Measurements from ENCODE around the gene NT5C2.
"Not testable (repeated sequence)": the region's sequence is repeated elsewhere in the genome, so short reads cannot be mapped to it uniquely, and the experiment has no call there.

Gene NT5C2

DNA sequence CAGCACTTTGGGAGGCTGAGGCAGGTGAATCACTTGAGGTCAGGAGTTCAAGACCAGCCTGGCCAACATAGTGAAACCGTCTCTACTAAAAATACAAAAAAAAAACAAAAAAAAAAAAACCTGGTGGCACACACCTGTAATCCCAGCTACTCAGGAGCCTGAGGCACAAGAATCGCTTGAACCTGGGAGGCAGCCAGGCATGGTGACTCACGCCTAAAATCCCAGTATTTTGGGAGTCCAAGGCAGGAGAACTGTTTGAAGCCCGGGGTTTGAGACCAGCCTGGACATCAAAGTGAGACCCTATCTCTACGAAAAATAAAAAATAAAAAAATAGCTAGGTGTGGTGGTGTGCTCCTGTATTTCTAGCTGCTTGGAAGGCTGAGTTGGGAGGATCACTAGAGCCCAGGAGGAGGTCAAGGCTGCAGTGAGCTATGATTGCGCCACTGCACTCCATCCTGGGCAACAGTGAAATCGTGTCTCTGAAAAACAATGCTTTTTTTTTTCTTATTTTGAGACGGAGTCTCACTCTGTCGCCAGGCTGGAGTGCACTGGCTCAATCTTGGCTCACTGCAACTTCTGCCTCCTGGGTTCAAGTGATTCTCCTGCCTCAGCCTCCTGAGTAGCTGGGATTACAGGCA, 29.2 kb downstream of the NT5C2 start:
- not testable (repeated sequence) for DNase-seq (ENCODE audit: low read depth in 3 of 3)

DNA sequence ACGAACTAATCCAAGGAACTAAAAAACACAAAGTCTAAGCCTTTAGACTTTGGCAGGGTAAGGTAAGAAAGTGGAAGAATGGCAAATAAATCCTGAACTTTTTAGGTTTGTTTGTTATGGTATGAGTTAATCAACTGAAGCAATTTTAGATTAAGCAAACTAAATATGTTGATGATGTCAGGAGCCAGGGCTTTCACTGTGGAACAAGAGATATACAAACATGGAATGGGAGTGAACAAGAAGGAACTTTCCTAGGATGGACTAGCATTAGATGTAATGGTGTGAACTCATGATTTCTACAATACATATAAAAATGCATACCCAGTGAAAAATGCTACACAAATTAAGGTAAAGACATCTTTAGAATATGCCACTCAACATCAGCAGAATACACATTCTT, 35.8 kb downstream of the NT5C2 start:
- DNase-seq (ENCODE audit: low read depth in 3 of 3): no peak

DNA sequence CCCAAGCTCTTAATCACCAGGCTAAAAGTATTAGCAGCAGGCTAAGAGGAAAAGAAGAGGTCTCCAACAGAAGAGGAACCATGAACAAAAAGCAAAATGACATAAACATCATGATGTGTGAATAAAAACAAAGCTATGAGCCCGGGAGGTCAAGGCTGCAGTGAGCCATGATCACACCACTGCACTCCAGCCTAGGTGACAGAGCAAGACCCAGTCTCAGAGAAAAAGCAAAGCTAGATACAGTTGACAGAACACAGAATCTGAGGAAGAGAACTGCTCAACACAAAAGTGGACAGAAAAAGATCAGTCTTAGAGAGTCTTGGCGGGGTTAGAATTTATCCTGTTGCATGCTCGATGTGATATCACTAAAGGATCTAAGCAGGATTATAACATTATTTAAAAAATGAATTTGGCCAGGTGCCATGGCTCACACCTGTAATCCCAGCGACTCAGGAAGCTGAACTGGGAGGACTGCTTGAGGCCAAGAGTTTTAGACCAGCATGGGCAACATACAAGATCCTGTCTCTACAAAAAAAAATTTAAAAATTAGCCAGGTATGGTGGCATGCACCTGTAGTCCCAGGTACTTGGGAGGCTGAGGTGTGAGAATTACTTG, 37.5 kb downstream of the NT5C2 start:
- no peak for DNase-seq (ENCODE audit: low read depth in 3 of 3)

DNA sequence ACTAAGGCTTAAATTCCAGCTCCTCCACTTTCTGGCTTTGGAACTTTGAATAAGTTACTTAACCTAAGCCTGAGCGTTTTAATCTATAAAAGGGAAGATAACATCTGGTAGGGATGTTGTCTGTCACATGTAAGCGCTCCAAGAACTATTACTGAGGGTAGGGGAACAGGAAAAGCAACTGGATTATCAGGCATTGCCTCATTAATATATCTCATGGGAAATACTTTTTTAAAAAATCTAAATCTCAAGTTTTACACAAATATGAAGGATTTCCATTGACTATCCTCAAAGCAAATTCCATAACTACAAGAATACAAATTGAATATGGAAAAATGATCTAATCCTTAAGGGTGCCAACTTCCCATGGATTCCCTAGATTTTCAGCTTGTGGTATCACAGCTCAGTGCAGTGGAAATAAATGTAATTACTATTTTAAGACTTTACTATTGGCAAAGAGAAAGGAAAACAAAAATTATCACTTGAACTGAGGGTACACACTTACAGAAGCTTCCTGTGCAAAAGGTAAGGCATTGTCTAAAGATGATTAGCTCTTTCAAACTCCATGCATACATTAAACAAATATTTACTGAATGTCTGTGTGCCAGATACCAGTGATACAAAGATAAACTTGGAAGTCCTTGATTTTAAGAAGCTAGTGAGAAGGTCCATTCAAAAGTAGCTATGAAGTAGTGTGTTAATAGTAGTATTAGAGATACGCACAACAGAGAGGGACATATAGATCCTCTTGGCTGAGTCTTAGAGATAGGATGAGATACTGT, 38.4 kb downstream of the NT5C2 start:
- no peak for DNase-seq (ENCODE audit: low read depth in 3 of 3)

DNA sequence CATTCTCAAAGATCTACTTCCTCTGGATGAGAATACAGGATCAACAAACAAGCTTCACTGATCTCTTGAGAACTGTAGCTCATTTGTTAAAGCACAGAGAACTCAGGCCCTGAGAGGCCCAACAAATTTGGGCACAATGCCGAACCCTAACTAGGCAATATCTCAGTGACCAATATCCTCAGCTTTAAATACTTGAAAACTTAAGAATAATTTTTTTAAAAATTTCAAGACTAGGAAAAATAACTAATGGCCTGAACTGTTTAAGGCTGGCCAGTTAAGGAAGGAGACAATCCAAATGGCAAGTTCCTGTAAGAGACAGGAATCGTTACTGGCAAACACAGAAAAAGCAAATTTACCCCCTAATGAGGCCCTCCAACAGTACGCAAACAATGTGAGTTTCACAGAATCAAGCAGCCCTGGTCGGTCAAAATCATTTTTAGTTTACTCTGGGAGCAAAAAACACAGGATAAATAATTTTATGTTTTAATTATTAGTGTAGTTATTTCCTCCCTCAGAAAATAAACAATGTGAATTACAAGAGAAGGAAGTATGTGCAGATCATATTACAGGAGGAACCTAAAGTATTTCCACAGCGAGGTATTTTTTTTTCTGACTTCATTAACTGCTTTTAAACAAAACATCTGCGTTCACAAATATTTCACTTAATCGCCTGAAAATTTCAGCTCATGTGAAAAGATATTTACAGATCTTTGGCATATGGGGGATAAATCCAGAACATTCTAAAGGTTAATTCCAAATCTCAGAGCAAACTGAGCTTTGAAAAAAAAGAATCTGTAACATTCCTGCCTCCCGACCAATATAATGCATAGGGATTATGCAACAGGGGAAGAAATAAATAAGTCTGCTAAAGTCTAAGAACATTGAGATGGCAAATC, 39.5 kb downstream of the NT5C2 start:
- no peak for DNase-seq (ENCODE audit: low read depth in 3 of 3)

DNA sequence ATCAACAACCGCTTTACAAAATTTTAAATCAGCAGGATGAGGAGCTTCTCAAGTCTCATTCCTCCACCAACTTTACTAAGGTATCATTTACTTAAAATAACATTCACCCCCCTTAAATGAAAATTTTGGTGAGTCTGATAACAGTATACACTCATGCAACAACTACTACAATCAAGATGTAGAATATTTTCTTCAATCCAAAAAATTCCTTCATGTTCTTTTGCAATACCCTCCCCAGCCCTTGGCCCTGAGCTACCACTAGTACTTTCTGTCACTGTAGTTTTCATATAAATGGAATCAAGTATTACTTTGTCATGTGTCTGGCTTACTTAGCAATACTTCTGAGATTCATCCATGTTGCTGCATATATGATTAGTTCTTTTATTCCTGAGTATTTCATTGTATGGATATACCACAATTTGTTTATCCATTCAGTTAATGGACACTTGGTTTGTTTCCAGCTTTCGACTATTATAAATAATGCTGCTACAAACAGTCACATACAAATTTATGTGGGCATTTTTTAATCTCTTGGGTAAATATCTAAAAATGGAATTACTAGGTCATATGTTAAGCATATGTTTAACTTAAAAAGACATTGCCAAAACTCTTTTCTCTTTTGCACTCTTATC, 43.0 kb downstream of the NT5C2 start:
- DNase-seq (ENCODE audit: low read depth in 3 of 3): no peak

DNA sequence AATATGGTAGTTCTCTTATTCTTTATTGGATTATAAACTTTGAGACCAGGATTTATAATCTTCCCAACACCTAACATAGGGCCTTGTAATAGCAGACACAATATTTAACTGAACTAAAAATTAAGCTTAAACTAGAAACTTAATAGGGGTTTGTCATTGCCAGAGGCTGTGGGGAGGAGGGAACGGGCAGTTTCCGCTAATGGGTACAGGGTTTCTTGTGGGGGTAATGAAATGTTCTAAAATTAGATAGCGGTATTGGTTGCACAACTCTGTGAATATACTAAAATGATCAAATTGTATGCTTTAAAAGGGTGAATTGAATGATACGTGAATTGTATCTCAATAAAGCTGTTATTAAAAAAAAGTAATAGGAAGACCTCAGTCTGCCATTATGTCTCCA, 45.4 kb downstream of the NT5C2 start:
- no peak for DNase-seq (ENCODE audit: low read depth in 3 of 3)

DNA sequence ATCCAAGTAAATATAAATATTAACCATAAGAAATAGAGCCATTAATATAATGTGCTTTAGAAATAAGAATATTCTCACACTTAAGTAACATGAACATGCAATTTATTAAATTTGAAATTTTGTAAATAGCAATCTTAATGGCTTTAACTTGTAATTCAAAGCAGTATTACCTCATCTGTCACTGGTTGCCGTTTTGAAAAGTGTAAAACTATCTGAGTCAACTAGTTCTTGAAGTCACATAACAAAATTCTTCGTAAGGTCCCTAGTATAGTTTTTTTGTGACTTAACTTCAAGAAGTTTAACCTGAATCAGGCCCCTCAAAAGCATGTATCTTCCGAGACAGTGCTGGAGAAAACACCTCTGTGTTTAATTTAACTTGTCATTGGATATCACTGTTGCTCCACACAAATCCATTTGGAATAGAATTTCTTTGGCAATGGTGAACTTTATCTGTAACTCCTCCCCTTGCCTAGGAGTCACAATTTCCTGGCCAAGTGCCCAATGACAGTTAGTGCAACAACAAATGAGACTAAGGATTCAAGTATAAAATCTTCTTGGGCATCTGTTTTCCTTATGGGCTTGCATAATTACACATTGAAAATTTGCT, 47.1 kb downstream of the NT5C2 start:
- DNase-seq (ENCODE audit: low read depth in 3 of 3): no peak

DNA sequence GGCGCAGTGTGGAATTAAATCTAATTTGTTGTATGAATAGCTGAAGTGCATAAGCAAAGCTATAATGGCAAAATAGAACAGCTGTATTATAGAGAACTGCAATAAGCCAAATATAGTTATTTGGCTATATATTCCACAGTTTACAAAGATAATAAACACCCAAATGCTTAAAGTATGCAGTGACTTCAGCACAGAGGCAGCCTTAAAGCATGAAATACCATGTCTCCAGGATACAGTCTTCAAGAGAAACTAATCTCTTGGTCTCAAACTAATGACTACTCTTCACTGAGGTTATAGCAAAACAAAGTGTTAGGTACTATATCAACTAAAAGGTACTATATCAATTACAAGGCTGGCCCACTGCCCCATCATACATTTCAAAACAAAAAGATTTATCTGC, 48.0 kb downstream of the NT5C2 start:
- no peak for DNase-seq (ENCODE audit: low read depth in 3 of 3)

DNA sequence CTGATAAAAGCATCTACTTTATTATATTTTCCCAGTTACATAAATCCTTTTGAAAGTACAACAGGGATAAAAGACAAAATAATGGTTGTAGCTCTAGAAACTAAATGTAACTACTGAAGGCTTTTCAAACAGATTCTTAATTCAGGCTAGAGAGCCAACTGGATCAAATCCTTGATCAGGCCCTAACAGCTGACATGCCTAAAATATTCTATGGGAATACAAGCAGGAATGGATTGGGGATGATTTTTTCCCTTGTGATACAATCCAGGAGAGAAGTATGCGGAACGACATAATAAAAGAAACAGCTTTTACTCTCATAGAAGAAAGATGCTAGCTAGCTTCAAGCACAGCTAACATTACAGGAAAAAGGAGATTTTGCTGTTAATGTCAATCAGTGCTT, 49.0 kb downstream of the NT5C2 start:
- no peak for DNase-seq (ENCODE audit: low read depth in 3 of 3)

DNA sequence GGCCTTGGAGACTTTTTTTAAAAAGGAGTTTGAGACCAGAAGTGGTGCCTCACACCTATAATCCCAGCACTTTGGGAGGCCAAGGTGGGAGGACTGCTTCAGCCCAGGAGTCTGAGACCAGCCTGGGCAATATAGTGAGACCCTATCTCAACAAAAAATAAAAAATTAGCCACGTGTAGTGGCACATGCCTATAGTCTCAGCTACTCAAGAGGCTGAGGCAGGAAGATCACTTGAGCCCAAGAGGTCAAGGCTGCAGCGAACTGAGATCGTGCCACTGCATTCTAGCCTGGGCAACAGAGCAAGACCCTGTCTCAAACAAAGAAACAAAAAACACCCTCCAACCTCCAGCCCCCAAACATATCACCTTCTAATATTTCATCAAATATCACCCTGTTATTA, 49.4 kb downstream of the NT5C2 start:
- DNase-seq (ENCODE audit: low read depth in 3 of 3): not testable (repeated sequence)

DNA sequence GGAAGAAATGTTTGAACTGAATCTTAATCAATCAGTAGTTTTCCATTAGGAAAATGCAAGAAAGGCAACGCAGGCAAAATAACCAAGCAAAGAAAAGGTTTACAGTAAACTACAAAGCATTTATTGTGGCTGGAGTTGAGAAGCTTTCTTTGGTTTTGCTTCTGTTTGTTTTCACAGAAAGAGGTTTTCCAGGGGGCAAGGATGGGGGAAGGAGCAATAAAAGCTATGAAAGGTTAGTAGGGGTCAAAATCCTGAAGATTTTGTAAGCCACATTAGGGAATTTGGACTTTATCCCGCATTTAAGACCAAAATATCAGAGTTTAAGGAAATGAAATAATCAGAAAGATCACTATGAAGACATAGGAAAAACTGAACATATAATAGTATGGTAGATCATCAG, 51.1 kb downstream of the NT5C2 start:
- DNase-seq (ENCODE audit: low read depth in 3 of 3): no peak

DNA sequence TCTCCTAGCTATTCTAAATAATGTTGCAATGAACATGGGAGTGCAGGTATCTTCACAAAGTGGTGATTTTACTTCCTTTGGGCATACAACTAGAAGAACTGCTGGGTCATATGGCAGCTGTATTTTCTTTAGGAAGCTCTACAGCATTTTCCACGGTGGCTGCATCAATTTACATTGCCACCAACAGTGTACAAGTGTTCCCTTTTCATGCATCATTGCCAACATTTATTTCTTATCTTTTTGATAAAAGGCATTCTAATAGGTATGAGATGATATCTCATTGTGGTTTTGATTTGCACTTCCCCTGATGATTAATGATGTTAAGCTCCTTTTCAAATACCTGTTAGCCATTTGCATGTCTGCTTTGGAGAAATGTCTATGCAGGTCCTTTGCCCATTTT, 52.6 kb downstream of the NT5C2 start:
- DNase-seq (ENCODE audit: low read depth in 3 of 3): no peak

DNA sequence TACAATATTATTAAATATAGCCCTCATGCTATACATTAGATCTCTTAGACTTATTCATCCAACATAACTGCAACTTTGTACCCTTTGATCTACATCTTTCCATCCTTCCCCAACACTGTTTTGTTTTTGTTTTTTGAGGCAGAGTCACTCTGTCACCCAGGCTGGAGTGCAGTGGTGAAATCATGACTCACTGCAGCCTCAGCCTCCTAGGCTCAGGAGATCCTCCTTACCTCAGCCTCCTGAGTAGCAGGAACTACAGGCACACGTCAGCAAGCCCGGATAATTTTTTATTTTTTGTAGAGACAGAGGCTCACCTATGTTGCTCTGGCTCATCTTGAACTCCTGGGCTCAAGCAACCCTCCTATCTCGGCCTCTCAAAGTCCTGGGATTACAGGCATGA, 53.3 kb downstream of the NT5C2 start:
- DNase-seq (ENCODE audit: low read depth in 3 of 3): no peak

DNA sequence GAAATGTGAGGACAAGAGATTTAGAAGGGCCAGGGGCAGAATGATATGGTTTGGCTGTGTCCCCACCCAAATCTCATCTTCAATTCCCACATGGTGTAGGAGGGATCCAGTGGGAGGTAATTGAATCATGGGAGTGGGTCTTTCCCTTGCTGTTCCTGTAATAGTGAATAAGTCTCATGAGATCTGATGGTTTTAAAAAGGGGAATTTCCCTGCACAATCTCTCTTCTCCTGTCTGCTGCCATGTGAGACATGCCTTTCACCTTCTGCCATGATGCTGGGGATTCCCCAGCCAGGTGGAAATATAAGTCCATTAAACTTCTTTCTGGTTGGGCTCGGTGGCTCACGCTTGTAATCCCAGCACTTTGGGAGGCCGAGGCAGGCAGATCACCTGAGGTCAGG, 57.9 kb downstream of the NT5C2 start:
- peak in 2 of 3 experiments; percentile 18 to 19 for DNase-seq (ENCODE audit: low read depth in 3 of 3)

DNA sequence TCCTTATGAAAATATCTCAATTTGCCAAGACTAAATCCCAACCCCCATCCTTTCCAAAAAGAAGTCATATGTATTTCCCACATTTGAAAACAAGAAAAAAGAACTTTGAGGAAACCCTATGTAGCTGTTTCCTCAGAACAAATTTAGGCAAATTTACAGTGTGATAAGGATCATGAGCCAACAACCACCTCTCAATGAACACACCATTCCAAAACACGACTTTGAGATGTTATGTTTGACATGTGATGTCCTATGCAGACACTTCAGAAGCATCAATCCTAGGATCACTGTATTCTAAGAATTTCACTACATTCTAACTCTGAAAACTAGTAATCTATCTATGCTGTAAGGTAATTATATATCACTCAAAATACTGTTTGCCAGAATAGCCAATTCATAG, 62.2 kb downstream of the NT5C2 start:
- no peak for DNase-seq (ENCODE audit: low read depth in 3 of 3)

DNA sequence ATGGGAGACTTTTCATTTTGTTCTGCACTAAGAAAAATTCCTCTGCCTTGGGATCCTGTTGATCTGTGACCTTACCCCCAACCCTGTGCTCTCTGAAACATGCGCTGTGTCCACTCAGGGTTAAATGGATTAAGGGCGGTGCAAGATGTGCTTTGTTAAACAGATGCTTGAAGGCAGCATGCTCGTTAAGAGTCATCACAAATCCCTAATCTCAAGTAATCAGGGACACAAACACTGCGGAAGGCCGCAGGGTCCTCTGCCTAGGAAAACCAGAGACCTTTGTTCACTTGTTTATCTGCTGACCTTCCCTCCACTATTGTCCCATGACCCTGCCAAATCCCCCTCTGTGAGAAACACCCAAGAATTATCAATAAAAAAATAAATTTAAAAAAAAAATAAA, 62.9 kb downstream of the NT5C2 start:
- DNase-seq (ENCODE audit: low read depth in 3 of 3): not testable (repeated sequence)

DNA sequence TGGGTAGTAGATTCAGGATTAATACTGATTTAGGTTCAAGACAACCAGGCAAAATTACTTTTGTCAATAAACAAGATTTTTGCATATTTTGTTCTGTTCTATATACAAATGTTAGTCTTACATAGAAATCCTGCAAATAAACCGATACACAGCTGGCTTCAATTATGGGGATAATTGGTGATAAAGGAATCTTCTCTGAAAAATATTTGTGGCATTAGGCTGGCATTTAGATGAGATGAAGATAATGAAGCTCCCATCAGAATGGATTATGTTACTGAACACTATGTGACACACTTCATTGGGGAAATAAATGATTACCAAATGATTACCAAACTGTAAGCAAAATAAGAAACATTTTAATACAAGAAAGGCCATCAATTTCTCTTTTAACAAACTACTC, 65.8 kb downstream of the NT5C2 start:
- DNase-seq (ENCODE audit: low read depth in 3 of 3): no peak

DNA sequence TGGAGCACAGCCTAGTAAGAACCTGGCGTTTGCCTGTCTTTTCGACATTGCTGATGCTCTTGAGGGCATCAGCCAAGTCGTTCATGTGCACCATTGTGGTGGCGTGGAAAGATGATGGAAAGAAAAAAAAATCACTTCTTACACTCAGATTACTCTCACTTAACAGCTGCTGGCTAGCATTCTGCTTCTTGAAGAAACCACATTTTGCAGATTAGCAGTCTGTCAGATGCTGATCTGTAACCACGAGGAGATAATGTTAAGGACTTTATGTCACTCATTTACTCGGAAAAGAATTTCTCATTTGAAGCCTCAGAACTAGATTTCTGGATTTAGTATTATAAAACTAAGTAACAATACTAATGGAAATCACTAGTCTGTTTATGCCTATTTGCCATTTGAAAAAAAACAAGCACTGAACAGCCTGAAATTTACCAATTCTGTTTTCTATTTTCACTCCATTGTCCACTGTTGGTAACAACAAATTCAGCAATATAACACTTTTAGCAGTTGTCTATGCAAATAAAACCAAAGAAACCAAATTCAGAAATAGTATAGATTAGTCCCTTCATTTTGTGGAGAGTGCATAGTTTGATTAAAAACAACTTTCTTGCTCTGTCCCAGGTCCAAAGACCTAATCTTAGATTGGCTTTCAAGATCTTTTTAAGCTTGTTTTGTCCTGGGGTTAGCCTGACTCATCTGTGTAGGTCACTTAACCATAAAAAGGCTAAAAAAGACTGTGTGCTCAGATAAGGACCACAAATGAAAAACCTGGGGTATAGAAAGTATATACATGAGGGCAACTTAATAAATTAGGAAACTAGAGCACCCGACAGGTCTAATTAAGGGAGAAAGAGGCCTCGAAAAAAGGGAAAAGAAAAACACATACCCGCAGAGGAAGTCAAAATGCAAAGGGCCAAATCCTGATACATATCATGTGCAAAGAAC, 67.5 kb downstream of the NT5C2 start:
- DNase-seq (ENCODE audit: low read depth in 3 of 3): no peak

DNA sequence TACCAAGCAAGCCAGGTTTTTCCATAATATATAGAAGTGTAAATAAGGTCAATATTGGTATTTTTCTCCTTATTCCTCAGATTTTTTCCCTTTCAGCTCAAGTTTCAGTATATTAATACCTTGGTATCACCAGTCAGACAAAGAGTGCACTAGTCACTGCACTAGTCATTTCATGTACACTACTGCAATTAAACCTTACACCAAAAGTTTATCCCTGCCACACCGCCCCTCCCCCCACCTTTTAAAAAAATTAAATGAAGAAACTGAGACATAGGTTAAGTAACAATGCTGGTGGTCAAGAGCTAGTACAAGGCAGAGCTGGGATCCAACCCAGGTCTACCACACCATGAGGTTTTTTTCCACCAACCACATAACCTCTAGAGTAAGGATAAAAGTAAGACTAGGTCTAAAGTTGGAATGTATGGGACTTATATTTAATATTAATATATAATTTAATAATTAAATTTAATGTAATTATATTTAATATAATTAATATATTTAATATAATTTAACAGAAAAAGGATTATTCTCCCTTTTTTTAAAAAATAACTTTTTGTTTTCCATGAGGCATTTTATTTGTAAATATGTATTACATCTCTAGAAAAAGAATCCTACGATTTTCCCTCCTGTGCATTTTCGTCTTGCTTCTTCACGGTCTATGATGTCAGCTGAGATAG, 68.5 kb downstream of the NT5C2 start:
- DNase-seq (ENCODE audit: low read depth in 3 of 3): no peak

All from stimulated activated CD4-positive, alpha-beta T cell treated with anti-CD3 and anti-CD28 coated beads, TNF-alpha, amount 100 ng/mL, for 24 hours (primary cell).